ENCODE results near the gene ACSM3.
"Not testable (repeated sequence)": the region's sequence is repeated elsewhere in the genome, so short reads cannot be mapped to it uniquely, and the experiment has no call there.

Gene ACSM3

DNA sequence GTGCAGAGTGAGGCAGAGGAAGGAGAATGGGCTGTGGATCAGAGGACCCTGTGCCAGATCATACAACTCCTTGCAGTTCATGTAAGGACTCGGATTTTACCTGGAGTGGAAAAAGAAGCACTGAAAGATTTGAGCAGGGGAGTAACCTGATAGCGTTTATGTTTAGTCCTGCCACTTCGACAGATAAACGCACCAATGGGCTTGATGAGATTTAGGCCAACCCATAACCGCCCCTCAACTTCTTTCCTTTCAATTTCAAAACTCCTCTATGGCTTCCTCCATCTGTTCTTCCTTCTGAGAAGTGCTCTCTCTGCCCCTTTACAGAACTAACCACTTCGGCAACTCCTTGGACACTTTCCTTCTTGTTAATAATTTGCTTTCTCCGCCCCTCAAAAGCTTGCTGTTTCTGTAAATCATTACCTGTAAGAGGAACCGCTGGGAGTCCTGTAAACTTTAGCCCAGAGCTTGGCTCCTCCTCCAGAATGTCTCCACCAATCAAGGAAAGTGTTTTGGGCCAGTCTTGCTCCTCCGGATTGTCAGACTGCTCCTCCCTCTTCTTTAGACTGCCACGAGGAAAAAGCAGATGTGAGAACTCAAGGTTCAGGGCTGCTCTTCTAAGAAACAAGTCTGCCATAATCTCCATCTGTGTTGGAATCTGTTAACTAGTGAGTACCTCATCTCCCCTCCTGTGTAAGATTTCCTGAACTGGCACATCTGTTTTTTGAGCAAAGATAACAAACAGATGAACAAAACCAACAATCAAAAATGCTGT is at the start of gene ACSM3:
Gene ACSM3 (plus strand): TSS at position 554 of the 772 bp plus-strand sequence. CDS start 6,021 bp downstream, outside the sequence.
- peak; percentile 61 for DNase-seq

DNA sequence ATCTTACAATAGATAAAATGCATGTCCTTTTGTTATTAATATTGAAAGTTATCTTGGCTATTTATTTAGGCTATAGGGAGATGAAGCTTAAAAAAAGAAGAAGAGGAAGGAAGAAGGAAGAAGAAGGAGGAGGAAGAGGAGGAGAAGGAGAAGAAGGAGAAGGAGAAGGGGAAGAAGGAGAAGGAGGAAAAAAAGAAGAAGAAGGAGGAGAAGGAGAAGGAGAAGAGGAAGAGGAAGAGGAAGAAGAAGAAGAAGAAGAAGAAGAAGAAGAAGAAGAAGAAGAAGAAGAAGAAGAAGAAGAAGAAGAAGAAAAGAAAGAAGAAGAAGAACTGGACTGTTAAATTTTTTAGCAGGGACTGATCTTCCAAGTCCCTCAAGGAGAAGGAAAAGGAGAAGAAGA is 46.1 kb upstream of the ACSM3 start:
- not testable (repeated sequence) for DNase-seq

GRCh38 chr16:20720251-20720650 is 43.6 kb upstream of the ACSM3 start:
- DNase-seq, result no peak

- DNase-seq, result no peak
Observed at GRCh38 chr16:20726661-20727060, 37.2 kb upstream of the ACSM3 start.

DNA sequence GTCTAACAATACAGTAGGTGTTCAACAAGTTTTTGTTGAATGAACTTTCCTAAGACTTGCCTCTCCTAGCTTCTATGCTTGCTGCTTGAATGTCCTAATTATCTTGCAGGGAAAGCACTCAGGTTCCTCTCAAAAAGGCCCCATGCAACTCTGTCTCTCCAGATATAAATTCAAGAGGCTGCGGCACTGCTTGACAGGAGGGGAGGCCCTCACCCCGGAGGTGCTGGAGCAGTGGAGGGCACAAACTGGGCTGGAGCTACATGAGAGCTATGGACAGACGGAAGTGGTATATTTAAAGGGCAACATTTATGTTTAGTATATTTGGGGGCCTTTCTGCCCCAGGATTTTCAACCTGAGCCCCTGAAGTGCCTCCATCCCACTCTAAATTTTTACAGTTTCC is 36.6 kb upstream of the ACSM3 start:
- DNase-seq, result no peak

GRCh38 chr16:20729141-20729540 is 34.7 kb upstream of the ACSM3 start:
- no peak for DNase-seq

DNA sequence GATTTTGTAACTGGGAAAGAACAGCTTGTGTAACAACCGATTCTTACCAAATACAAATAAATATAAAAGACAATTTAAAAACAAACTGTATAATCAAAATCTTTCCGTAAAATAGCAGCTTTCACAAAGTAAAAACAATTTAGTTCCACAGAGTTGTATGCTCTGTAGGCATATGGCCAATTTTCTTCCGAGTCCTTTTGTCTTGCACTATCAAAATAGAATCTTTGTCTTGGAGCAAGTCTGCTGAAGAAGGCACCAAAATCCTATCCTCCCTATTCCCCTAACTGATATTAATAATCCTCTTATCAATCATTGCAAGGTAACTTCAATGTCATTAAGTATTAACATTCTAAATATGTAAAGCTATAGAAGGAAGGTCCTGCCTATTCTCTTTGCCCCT is 29.8 kb upstream of the ACSM3 start:
- no peak for DNase-seq

DNA sequence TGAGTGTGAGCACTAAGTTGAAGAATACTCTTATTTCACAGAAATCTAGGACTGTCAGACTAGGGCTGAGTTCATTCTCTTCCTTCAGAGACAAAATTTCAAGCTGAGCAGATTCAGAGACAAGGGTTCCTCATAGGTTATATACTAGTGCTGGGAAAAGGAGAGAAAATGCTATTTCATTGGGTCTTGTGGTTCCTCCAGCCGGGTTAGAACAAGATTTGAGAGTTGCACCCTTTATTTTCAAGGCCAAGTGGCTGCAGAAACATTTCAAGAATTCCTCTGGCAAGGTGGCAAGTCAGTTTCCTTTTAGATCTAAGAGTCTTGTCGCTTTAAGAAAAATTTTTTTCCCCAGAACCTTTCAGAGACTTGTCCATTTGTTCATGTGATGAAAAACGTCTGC is 29.0 kb upstream of the ACSM3 start:
- no peak for DNase-seq

DNA sequence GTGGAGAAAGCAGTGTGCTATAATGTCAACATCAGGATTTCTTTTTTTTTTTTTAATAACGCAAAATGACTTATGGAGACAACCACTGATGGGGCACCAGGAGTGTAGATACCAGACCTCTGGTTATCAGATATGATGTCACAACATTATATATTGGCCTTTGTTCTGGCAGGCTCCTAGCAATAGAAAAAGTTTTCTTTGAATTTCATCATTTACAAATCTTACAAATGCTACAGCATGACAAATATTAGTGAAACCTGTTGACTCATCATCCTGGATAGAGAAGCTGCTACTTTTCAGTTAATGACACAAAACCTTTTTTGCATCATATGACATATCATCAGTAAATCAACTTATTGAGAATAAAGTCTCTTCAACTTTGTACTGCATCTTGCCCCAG is 28.3 kb upstream of the ACSM3 start:
- no peak for DNase-seq

DNA sequence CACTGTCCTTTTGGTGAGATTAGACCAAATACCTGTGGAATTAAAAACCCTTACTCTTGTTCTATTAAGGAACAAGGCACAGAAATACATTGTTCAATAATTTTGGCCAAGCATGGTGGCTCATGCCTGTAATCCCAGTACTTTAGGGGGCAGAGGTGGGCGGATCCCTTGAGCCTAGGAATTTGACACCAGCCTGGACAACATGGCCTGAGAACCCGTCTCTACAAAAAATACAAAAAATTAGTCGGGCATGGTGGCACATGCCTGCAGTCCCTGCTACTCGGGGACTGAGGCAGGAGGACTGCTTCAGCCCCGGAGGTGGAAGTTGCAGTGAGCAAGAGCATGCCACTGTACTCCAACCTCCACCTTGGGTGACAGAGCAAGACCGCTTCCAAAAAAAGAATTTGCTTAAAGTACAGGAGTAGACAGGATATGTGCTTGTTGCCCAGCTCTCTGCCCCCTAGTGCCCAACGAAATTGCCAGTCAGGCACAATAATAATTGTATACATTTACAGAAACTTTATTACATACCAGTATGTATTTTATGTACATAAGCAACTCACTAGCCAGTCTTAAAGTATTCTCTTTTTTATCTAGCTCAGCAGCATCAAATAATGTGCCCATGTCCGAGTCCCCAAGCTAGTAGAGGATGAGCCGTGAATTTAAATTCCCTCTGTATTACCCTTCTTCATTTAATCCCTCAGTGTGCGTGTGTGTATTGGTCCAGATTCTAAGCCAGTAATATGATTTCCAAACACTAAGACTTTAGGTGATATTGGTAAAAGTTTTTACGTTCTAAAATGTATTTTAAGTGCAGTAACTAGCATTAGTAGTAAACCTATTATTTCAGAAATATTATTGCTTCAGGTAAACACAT is 23.6 kb upstream of the ACSM3 start:
- peak; percentile 2 for DNase-seq

- DNase-seq, result peak; percentile 69
Observed at GRCh38 chr16:20740901-20741521, 22.8 kb upstream of the ACSM3 start.

DNA sequence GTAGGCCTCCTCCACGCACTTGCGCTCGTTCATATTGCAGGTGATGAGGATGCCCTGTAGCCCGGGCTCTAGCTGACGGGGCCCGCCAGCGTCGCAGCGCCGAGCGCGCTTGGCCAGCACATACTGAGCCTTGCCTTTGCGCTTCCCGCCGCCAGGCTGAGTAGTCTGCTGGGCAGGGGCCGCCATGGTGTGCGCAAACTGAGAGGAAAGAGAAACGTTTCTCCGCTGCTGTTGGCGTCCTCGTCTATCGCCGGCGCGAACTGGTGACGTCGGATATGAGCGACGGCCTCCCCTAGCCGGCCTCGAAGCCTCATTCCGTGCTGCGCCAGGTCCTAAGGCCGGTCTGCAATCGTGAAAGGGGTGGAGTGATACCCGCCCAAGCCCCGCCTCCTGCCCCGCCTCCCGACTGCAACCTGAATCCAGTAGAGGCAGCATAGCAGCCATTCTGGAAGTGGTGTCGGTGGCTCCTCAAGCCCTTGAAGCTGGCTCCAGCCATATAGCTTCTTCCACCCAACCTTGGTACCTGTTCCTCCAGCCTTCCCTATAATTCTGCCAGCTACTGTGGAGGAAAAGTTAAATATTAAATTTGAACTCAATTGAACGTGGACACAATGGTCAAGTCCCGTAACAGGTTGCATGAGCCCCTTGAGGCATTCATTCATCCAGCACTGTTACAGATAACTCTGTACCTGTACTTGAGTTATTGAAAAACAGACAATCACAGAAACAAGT is 22.1 kb upstream of the ACSM3 start, which contains the start of gene THUMPD1:
Gene THUMPD1 (minus strand): TSS at position 265 of the 732 bp plus-strand sequence. CDS start 79 bp downstream, at position 186.
- DNase-seq, result peak; percentile 94

DNA sequence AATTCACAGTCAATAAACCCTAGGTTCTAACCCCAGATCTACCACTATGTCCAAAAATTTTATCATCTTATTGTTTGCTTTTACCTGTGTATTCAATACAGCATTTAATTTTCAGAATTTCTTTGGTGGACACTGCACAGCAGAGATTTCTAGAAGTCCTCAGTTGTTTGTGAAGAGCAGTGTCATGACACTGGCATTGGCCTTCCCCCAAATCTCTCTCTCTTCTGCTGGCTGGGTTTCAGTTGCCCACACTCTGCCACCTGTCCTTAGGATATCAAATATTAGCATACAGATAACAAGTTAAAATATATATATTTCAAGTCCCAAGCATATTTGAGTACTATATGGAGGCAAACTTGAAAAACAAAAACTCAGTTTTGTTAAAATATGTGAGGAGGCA is 20.2 kb upstream of the ACSM3 start:
- no peak for DNase-seq

GRCh38 chr16:20744922-20745440 is 18.8 kb upstream of the ACSM3 start:
- DNase-seq, result no peak

GRCh38 chr16:20746461-20746860 is 17.4 kb upstream of the ACSM3 start:
- DNase-seq, result no peak

DNA sequence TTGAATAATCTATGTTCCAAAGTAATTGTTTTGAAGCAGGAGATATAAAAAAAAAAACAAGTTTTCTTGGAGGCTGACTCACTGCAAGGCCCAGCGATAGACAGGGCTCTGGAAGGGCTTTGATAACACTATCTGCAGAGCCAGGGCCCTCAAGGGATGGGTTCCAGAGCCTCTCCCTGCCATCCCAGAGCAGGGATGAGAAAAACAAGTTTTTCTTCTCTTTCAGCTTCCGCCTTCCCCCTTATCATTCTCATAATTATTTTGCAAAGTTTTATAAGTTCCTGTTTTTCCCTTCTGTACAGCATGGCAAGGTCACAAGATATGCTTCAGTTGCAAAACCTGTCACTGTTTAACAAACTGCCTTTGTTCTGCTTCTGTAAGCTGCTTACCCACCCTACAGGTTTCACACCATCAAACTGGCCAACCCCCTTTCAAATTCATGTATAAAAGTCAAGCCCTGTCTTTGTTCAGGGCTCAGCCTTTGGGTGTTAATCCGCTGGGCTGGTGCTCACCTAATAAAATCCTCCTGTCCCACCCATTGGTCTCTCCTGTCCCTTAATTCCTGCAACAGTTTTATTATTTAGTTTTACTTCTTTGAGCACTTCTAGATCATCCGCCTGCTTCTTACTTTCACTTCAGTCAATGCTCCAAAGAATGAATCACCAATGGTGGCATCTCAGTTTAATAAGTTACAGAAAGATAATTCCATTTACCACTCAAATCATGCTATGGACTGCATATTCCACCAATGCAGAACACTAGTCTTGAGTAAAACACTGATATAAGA is 16.6 kb upstream of the ACSM3 start:
- DNase-seq, result no peak

- no peak for DNase-seq
Observed at GRCh38 chr16:20749474-20749873, 14.3 kb upstream of the ACSM3 start.

DNA sequence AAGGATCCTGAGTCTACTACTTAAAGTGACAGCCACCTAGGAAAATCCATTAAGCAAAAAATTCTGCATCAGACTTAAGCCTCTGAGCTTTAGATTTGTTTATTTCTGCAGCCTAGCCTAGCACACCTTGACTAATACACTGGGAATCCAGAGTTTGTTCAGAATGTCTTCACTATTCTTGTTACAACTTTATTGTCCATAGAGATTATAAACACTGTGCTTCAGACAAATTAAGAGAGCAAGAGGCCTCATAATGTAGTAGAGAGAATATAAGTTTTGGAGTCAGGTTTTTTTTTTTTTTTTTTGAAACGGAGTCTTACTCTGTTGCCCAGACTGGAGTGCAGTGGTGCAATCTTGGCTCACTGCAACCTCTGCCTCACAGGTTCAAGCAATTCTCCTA is 13.3 kb upstream of the ACSM3 start:
- no peak for DNase-seq

- DNase-seq, result no peak
Observed at GRCh38 chr16:20753727-20754126, 10.1 kb upstream of the ACSM3 start.

DNA sequence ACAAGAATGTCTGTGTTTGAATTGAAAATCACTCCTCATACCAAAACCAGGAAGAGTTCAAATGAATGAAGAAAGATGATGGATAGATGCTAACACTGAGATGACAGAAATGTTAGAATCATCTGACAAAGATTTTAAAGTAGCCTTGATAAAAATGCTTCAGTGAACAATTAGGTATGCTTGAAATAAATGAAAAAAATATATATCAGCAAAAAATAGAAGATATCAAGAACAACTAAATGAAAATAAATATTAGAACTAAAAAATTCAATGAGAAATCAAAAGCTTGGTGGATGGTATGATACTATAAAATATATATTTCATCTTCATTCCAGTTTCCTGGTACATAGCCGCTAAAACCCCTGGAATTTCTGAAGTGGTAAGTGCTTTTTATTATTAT is 8.6 kb upstream of the ACSM3 start:
- DNase-seq, result no peak

DNA sequence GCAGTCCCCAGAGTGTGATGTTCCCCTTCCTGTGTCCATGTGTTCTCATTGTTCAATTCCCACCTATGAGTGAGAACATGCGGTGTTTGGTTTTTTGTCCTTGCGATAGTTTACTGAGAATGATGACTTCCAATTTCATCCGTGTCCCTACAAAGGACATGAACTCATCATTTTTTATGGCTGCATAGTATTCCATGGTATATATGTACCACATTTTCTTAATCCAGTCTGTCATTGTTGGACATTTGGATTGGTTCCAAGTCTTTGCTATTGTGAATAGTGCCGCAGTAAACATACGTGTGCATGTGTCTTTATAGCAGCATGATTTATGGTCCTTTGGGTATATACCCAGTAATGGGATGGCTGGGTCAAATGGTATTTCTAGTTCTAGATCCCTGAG is 8.0 kb upstream of the ACSM3 start:
- DNase-seq, result not testable (repeated sequence)

DNA sequence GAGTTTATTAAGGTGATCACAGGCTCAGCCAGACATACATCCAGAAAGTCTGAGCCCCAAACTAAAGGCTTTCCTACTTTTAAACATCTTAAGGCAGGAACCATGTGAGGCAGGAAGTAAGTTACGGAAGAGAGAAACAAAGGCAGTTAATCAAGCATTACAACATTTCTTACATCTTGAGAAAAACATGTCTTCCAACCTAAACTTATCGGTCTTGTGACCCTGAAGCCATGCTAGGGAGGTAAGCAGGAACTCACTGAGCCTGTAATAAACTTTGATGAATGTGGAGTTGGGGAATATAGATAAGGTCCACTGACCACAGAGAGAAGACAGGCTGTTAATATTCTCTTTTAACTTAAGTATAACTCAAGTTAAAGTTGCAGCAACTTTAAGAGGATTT is 3.5 kb upstream of the ACSM3 start:
- no peak for DNase-seq

Measured in fibroblast of skin of right quadriceps (primary cell).